ENCODE data around the gene DLGAP4.

The DLGAP4 gene

GRCh38 chr20:36361406-36361805 is 55.3 kb downstream of the DLGAP4 start:
- Histone ChIP-seq H3K27me3 (ENCODE audit: low read length) (no peaks in the 10 kb centered on the region), H3K27ac (ENCODE audit: low read depth, low read length) (no peak overlapping the region), H3K36me3 (ENCODE audit: low read length) (no peaks in the 10 kb centered on the region), H3F3A (ENCODE audit: insufficient read depth) (no peaks in the 10 kb centered on the region), H3K4me2 (ENCODE audit: low read depth, low read length, poor library complexity, severe bottlenecking) (no peak overlapping the region), H3K9me3 (ENCODE audit: insufficient read depth, low read length) (no peaks in the 10 kb centered on the region), H3K79me2 (ENCODE audit: insufficient read depth, low read length) (no peaks in the 10 kb centered on the region), H3K4me3 (ENCODE audit: insufficient read depth, low read length, poor library complexity, severe bottlenecking) (no peak overlapping the region), H3K9ac (ENCODE audit: low read length) (no peak overlapping the region), H2AFZ (ENCODE audit: low read depth, low read length, severe bottlenecking) (no peak overlapping the region), H3K9me2 (replicated peaks; ENCODE audit: insufficient read depth, low read length) (no peaks in the 10 kb centered on the region), H4K20me1 (ENCODE audit: low read depth, low read length) (no peaks in the 10 kb centered on the region)
- no peak for TF ChIP-seq EZH2phosphoT487 (conservative IDR thresholded peaks at IDR 0.05; ENCODE audit: low read length)
- TF ChIP-seq CTCF (IDR thresholded peaks at IDR 0.05; ENCODE audit: insufficient read depth, low read length, poor library complexity, severe bottlenecking): no peak

GRCh38 chr20:36362261-36362660 is 56.1 kb downstream of the DLGAP4 start:
- Histone ChIP-seq H3K27me3 (ENCODE audit: low read length) (no peaks in the 10 kb centered on the region), H3K36me3 (ENCODE audit: low read length) (no peaks in the 10 kb centered on the region), H3F3A (ENCODE audit: insufficient read depth) (no peaks in the 10 kb centered on the region), H3K27ac (ENCODE audit: low read depth, low read length) (no peak overlapping the region), H3K9ac (ENCODE audit: low read length) (no peak overlapping the region), H3K79me2 (ENCODE audit: insufficient read depth, low read length) (no peaks in the 10 kb centered on the region), H3K4me2 (ENCODE audit: low read depth, low read length, poor library complexity, severe bottlenecking) (no peak overlapping the region), H3K9me2 (replicated peaks; ENCODE audit: insufficient read depth, low read length) (no peaks in the 10 kb centered on the region), H4K20me1 (ENCODE audit: low read depth, low read length) (no peaks in the 10 kb centered on the region), H3K4me3 (ENCODE audit: insufficient read depth, low read length, poor library complexity, severe bottlenecking) (no peak overlapping the region), H2AFZ (ENCODE audit: low read depth, low read length, severe bottlenecking) (no peak overlapping the region), H3K9me3 (ENCODE audit: insufficient read depth, low read length) (no peaks in the 10 kb centered on the region)
- TF ChIP-seq CTCF (IDR thresholded peaks at IDR 0.05; ENCODE audit: insufficient read depth, low read length, poor library complexity, severe bottlenecking) (no peak), EZH2phosphoT487 (conservative IDR thresholded peaks at IDR 0.05; ENCODE audit: low read length) (no peak)

- H3K4me2 ChIP-seq (ENCODE audit: low read depth, low read length, poor library complexity, severe bottlenecking): no peak overlapping the region
Observed at GRCh38 chr20:36362978-36363713, 57.0 kb downstream of the DLGAP4 start.

More at GRCh38 chr20:36362978-36363713, 57.0 kb downstream of the DLGAP4 start:
- Histone ChIP-seq H3K9me2 (replicated peaks; ENCODE audit: insufficient read depth, low read length) (no peaks in the 10 kb centered on the region), H4K20me1 (ENCODE audit: low read depth, low read length) (no peaks in the 10 kb centered on the region), H3K4me3 (ENCODE audit: insufficient read depth, low read length, poor library complexity, severe bottlenecking) (no peak overlapping the region), H3F3A (ENCODE audit: insufficient read depth) (no peaks in the 10 kb centered on the region), H3K36me3 (ENCODE audit: low read length) (no peaks in the 10 kb centered on the region), H3K9me3 (ENCODE audit: insufficient read depth, low read length) (no peaks in the 10 kb centered on the region), H3K9ac (ENCODE audit: low read length) (no peak overlapping the region), H3K27ac (ENCODE audit: low read depth, low read length) (no peak overlapping the region), H3K27me3 (ENCODE audit: low read length) (no peaks in the 10 kb centered on the region), H3K79me2 (ENCODE audit: insufficient read depth, low read length) (no peaks in the 10 kb centered on the region), H2AFZ (ENCODE audit: low read depth, low read length, severe bottlenecking) (no peak overlapping the region)
- TF ChIP-seq EZH2phosphoT487 (conservative IDR thresholded peaks at IDR 0.05; ENCODE audit: low read length) (no peak), CTCF (IDR thresholded peaks at IDR 0.05; ENCODE audit: insufficient read depth, low read length, poor library complexity, severe bottlenecking) (no peak)
